Brain pericyte (primary cell): ENCODE data around the gene SLC9A2.

Experiments used
- DNase-seq: peaks from one replicate; pipeline ENCODE4 v3.0.0-alpha.2; 2012; ENCODE audit warnings: low read depth, low spot score

Gene SLC9A2, protein sequence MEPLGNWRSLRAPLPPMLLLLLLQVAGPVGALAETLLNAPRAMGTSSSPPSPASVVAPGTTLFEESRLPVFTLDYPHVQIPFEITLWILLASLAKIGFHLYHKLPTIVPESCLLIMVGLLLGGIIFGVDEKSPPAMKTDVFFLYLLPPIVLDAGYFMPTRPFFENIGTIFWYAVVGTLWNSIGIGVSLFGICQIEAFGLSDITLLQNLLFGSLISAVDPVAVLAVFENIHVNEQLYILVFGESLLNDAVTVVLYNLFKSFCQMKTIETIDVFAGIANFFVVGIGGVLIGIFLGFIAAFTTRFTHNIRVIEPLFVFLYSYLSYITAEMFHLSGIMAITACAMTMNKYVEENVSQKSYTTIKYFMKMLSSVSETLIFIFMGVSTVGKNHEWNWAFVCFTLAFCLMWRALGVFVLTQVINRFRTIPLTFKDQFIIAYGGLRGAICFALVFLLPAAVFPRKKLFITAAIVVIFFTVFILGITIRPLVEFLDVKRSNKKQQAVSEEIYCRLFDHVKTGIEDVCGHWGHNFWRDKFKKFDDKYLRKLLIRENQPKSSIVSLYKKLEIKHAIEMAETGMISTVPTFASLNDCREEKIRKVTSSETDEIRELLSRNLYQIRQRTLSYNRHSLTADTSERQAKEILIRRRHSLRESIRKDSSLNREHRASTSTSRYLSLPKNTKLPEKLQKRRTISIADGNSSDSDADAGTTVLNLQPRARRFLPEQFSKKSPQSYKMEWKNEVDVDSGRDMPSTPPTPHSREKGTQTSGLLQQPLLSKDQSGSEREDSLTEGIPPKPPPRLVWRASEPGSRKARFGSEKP

GRCh38 chr2:102619414-102620319, at the start of gene SLC9A2:
SLC9A2 (plus strand) TSS chr2:102619553; CDS start chr2:102619849, 296 bp downstream.
- no peak for DNase-seq

GRCh38 chr2:102575888-102576287, 43.5 kb upstream of the SLC9A2 start:
- DNase-seq: no peak

GRCh38 chr2:102578376-102578775, 41.0 kb upstream of the SLC9A2 start:
- no peak for DNase-seq

- DNase-seq: no peak
Observed at GRCh38 chr2:102581911-102582310, 37.4 kb upstream of the SLC9A2 start.

DNA sequence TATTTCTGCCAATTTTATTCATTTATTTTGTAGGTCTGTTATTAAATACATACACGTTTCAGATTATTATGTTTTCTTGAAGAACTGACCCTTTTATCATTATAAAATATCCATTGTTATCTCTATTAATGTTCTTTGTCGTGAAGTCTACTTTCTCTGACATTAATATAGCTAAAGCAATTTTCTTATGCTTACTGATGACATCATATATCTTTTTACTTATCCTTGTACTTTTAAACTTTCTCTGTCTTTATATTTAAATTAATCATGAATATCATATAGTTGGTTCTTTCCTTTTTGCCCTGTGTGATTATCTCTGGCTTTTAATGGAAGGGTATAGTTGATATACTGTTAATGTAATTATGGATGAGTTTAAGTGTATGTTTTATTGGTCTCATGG, 36.5 kb upstream of the SLC9A2 start:
- no peak for DNase-seq

GRCh38 chr2:102585847-102586404, 33.4 kb upstream of the SLC9A2 start:
- DNase-seq: no peak

DNA sequence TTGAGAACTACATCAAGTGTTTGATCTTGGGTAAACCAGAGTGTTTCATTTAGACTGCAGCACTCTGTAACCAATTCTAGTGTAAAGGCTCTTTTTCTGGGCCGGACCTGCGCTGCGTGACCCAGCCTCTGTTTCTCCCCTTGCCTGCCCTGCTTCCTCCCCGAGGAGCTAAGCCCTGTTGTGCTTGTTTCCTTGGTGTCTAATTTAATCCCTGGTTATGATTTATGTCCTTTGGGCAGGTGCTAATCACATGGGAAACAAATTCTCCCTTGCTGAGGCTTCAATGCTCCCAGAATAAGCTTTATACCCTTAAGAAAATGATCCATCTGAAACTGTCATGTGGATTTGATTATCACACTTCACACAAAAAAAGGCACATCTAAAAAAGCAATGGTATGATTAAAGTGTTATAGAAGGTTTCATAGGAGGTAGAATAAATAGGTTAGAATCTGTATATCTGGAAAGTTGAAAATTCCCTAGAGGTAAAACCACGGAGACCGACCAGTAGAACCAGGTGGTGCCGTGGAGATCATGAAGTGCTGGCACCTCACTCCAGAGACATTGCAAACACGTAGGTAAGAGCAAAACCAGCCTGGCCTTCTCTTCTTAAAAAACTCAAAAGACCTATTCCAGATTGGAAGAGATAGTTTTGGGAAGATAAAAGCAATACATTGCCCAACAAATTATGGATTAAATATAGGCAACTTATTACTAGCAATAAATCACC, 31.0 kb upstream of the SLC9A2 start:
- no peak for DNase-seq

DNA sequence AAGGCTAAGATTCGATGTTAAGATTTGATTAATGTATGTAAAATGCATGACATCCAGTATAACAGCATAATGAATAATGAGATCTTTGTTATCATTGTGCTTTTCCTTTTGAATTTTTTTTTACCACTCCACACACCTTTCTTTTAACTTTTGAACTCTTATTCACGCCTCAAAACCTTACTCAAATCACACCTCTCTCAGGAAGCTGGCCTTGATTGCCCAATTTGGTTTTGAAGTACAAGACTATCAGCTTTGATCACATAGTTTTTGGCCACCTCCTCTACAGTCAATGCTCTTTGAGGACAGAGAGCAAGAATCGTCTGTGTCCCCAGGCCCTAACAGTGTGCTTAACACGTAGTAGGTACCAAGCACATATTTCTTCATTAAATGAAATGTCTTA, 29.9 kb upstream of the SLC9A2 start:
- DNase-seq: no peak

GRCh38 chr2:102591491-102592045, 27.8 kb upstream of the SLC9A2 start:
- DNase-seq: no peak

GRCh38 chr2:102592601-102593000, 26.8 kb upstream of the SLC9A2 start:
- no peak for DNase-seq

DNA sequence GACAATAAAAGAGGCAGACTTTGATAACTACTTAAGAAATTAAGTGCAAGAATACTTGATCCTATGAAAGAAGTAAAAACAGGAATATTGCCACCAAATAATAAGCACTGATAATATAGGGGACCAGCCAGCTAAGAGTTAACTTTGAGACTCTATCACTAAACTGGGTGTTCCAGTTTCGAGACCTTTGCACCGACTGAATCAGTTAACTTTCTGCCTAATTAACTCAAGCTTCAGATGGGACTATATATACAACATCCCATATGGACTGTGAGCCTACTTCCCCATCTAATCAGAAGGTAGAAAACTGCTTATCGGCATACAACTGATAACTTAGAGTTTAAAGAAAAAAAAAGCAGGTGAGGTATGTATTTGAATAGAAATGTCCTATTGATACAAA, 25.8 kb upstream of the SLC9A2 start:
- DNase-seq: no peak

- DNase-seq: no peak
Observed at GRCh38 chr2:102594445-102595016, 24.8 kb upstream of the SLC9A2 start.

DNA sequence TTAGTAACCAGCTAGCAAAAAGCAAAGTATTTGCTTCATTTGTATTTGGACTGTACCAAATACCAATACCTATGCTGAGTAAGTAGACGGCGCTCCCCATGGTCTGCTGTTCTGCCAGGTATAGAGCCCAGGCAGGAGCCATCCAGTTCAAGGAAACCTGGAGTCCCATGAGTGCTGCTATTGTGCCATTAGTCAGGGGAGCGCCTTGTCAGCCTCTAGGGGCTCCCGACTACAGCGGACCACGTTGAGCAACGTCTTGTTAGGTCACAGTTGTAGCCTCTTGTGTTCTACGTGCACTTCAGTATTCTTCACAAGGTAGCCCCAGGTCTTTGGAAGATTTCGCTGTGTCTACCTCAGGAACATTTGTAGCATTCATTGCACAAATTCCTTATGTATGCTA, 21.6 kb upstream of the SLC9A2 start:
- no peak for DNase-seq

- DNase-seq: no peak
Observed at GRCh38 chr2:102599486-102599885, 19.9 kb upstream of the SLC9A2 start.

- DNase-seq: no peak
Observed at GRCh38 chr2:102601730-102602129, 17.6 kb upstream of the SLC9A2 start.

- DNase-seq: no peak
Observed at GRCh38 chr2:102603904-102604303, 15.4 kb upstream of the SLC9A2 start.

- DNase-seq: no peak
Observed at GRCh38 chr2:102604769-102605168, 14.6 kb upstream of the SLC9A2 start.

- no peak for DNase-seq
Observed at GRCh38 chr2:102606353-102606752, 13.0 kb upstream of the SLC9A2 start.

GRCh38 chr2:102615620-102616436, 3.5 kb upstream of the SLC9A2 start:
- peak; percentile 11 for DNase-seq
